K562 (cell line): ENCODE measurements around the gene WASF2. TPM values are rescaled to one million over a fixed set of nuclear protein-coding genes. Genes with fewer than 3 reads are reported as not detected.

Experiments
- CTCF ChIP-seq, 3 experiments: IDR thresholded peaks in 2 of 3; conservative IDR thresholded peaks in 1 of 3; 2 replicates each; pipeline ENCODE4 v1.5.1; 2011 to 2012; ENCODE audit warnings: low read length in 3 of 3, mild to moderate bottlenecking in 3 of 3, control low read depth in 2 of 3, improper control_type of control experiment in 1 of 3, inconsistent platforms in 1 of 3, low read depth in 1 of 3, mixed read lengths in 1 of 3, moderate library complexity in 1 of 3; ENCODE audit not compliant: insufficient read depth in 2 of 3
- MAFG ChIP-seq: fragments of 450-650 bp; conservative IDR thresholded peaks from 2 replicates; pipeline ENCODE4 v1.6.1; 2016; ENCODE audit warnings: missing genetic modification characterization, missing compliant biosample characterization
- MGA ChIP-seq: fragments of 450-650 bp; IDR thresholded peaks from 2 replicates; pipeline ENCODE4 v1.6.1; 2016; ENCODE audit warnings: mild to moderate bottlenecking, moderate library complexity
- MYC ChIP-seq, 2 experiments: fragments of 250-450 bp in 1 of 2; sonication (Bioruptor Pico) in 1 of 2; IDR thresholded peaks; 2 replicates each; pipeline versions ENCODE4 v1.5.1 to v1.6.1; 2012 to 2021; ENCODE audit warnings: low read depth in 2 of 2, borderline replicate concordance in 1 of 2, improper control_type of control experiment in 1 of 2, low read length in 1 of 2, mild to moderate bottlenecking in 1 of 2, moderate library complexity in 1 of 2
- NCOA2 ChIP-seq, 2 experiments: fragments of 450-650 bp; IDR thresholded peaks; 2 replicates each; pipeline ENCODE4 v1.6.1; 2018; ENCODE audit warnings: mild to moderate bottlenecking in 2 of 2, moderate library complexity in 1 of 2; ENCODE audit not compliant: partially characterized antibody in 2 of 2
- RBM34 ChIP-seq: fragments of 200-400 bp; formaldehyde crosslinking; IDR thresholded peaks from 2 replicates; pipeline ENCODE4 v1.6.1; 2018; ENCODE audit warnings: low read length, borderline replicate concordance; ENCODE audit not compliant: insufficient read depth
- UBTF ChIP-seq, 2 experiments: IDR thresholded peaks; 2 replicates each; pipeline ENCODE4 v1.6.1; 2012; ENCODE audit warnings: improper control_type of control experiment in 2 of 2, low read depth in 2 of 2, low read length in 2 of 2, borderline replicate concordance in 1 of 2
- ZFX ChIP-seq: sonication (generic); formaldehyde crosslinking; IDR thresholded peaks from 2 replicates; pipeline ENCODE4 v1.8.0; 2022; ENCODE audit warnings: mild to moderate bottlenecking, missing genetic modification reagents, moderate library complexity
- ZNF165 ChIP-seq: fragments of 250-450 bp; sonication (Bioruptor Pico); IDR thresholded peaks from 2 replicates; pipeline ENCODE4 v1.4.0; 2020; ENCODE audit warnings: borderline replicate concordance
- polyA plus RNA-seq, 8 experiments: library from polyadenylated mRNA; depleted of rRNA in 4 of 8; stranded (reverse) in 5 of 8; unstranded in 3 of 8; fragments of >200 nt; fragmentation: Nextera tagmentation in 2 of 8; fragmentation: Illumina TruSeq in 1 of 8; extraction: Ambion mirVana in 2 of 8; extraction: Trizol in 1 of 8; gene quantifications; 2 replicates each; pipeline versions ENCODE4 v1.2.1 to v1.2.3, GENCODE V29; 2011 to 2014; ENCODE audit warnings: inconsistent platforms in 1 of 8, missing spikeins in 1 of 8
- total RNA-seq, 7 experiments: library from RNA; depleted of rRNA in 6 of 7; stranded (reverse); fragments of >200 nt in 6 of 7; fragmentation: Illumina TruSeq in 2 of 7; extraction: Trizol in 2 of 7; gene quantifications; 2 replicates each; pipeline versions ENCODE4 v1.2.1 to v1.2.3, GENCODE V29; 2011 to 2021; ENCODE audit warnings: low replicate concordance in 1 of 7

Gene WASF2
- total and polyA plus RNA-seq, 9 of the 15 experiments (the other 6 are each of a cell fraction or from before 2014, with no cell fraction given) = 8.2 to 163 (median 31.2) TPM

- TF ChIP-seq UBTF (IDR thresholded peaks at IDR 0.05; ENCODE audit: borderline replicate concordance in 1 of 2, low read depth in 2 of 2, low read length in 2 of 2) (0 out of 4 replicates have a peak, but pooled peaks of 1 of the 2 experiments have one; percentile 22), MAFG (tag) (no peak), RBM34 (no peak), MYC (IDR thresholded peaks at IDR 0.05; ENCODE audit: low read depth, low read length) (peak; percentile 20; the same call in 1 of the 2 replicates), MYC (CRISPR knock-in tag; IDR thresholded peaks at IDR 0.05; ENCODE audit: borderline replicate concordance, low read depth) (no peak), ZNF165 (CRISPR knock-in tag) (no peak), MGA (no peak), NCOA2 (IDR thresholded peaks at IDR 0.05; ENCODE audit: partially characterized antibody in 2 of 2) (no peak), ZFX (peak; percentile 77), CTCF (IDR thresholded peaks at IDR 0.05 in 2 of 3, conservative IDR thresholded peaks at IDR 0.05 in 1 of 3; ENCODE audit: insufficient read depth in 2 of 3, low read depth in 1 of 3, low read length in 3 of 3) (no peak; a peak in 1 of 6 replicates)
These were observed at the start of gene WASF2 (continued) for GRCh38 chr1:27489973-27490741.
